Endothelial cell of umbilical vein (primary cell): Measurements from ENCODE around the gene RSPH1. TPM values are rescaled to one million over a fixed set of nuclear protein-coding genes. Genes with fewer than 3 reads are reported as not detected.

Source experiments
- BruUV-seq: library from RNA; stranded (reverse); fragments of 400-500 nt; replicated peaks from 2 replicates; lab custom pipeline; 2021; lab: Mats Ljungman, UMichigan
- CTCF ChIA-PET: fragments of 300-600, 350-600 bp; sonication (Branson Sonifier 250); formaldehyde crosslinking; loops from one replicate; lab custom pipeline; 2021; ENCODE audit warnings: antibody characterized with exemption, inconsistent platforms; lab: Charles Lee
- POLR2A ChIA-PET: fragments of 300-600, 350-600 bp; sonication (Branson Sonifier 250); formaldehyde crosslinking; loops from one replicate; lab custom pipeline; 2021; ENCODE audit warnings: antibody characterized with exemption, inconsistent platforms; lab: Charles Lee
- DNase-seq: peaks from one replicate; pipeline ENCODE4 v3.0.0-alpha.2; 2011; ENCODE audit warnings: low read depth, low spot score
- FAIRE-seq: peaks from 2 replicates; lab custom pipeline; 2011; peaks lifted over from hg19 to GRCh38; lab: Jason Lieb, UNC
- H2AFZ ChIP-seq: 2 replicates; pipeline ENCODE4 v1.6.0; 2012; ENCODE audit warnings: low read depth, low read length, control low read depth, inconsistent platforms
- H3K27ac ChIP-seq: 2 replicates; pipeline ENCODE4 v1.5.1; 2011; ENCODE audit warnings: low read depth, mild to moderate bottlenecking, control low read depth, low read length, moderate library complexity; ENCODE audit not compliant: insufficient read depth
- H3K27me3 ChIP-seq, 2 experiments: 2 replicates each; pipeline versions ENCODE4 v1.6.0 to v1.6.1; 2011; ENCODE audit warnings: low read length in 2 of 2, mixed read lengths in 1 of 2; ENCODE audit not compliant: control insufficient read depth in 2 of 2, insufficient read depth in 2 of 2
- H3K36me3 ChIP-seq, 2 experiments: 2 replicates in 1 of 2; 3 replicates in 1 of 2; pipeline ENCODE4 v1.5.1; 2011; ENCODE audit warnings: low read length in 2 of 2, mild to moderate bottlenecking in 1 of 2, moderate library complexity in 1 of 2; ENCODE audit not compliant: control insufficient read depth in 2 of 2, insufficient read depth in 2 of 2; ENCODE audit errors: extremely low read depth in 1 of 2
- H3K4me1 ChIP-seq: 3 replicates; pipeline ENCODE4 v1.5.1; 2011; ENCODE audit warnings: mild to moderate bottlenecking, low read length; ENCODE audit not compliant: control insufficient read depth, insufficient read depth; ENCODE audit errors: extremely low read depth
- H3K4me2 ChIP-seq: 2 replicates; pipeline ENCODE4 v1.6.1; 2011; ENCODE audit warnings: low read length, control low read depth, mixed read lengths; ENCODE audit not compliant: insufficient read depth
- H3K4me3 ChIP-seq, 3 experiments: fragments of 200-600 bp in 1 of 3; sonication (generic), shearing (Covaris generic) in 1 of 3; replicated peaks in 1 of 3; 2 replicates each; pipeline ENCODE4 v1.5.1; 2011 to 2016; ENCODE audit warnings: control low read depth in 3 of 3, low read length in 3 of 3, mild to moderate bottlenecking in 2 of 3, inconsistent platforms in 1 of 3, low read depth in 1 of 3, moderate library complexity in 1 of 3; ENCODE audit not compliant: insufficient read depth in 1 of 3
- H3K79me2 ChIP-seq: 2 replicates; pipeline ENCODE4 v1.6.0; 2012; ENCODE audit warnings: low read length, inconsistent platforms; ENCODE audit not compliant: control insufficient read depth, insufficient read depth
- H3K9ac ChIP-seq: replicated peaks from 2 replicates; pipeline ENCODE3; 2011; ENCODE audit warnings: low read length, control low read depth; ENCODE audit not compliant: insufficient read depth; ENCODE audit errors: extremely low read depth
- H3K9me1 ChIP-seq: replicated peaks from 3 replicates; pipeline ENCODE4 v1.6.0; 2011; ENCODE audit warnings: mild to moderate bottlenecking, low read length; ENCODE audit not compliant: control insufficient read depth, insufficient read depth; ENCODE audit errors: extremely low read depth
- H3K9me3 ChIP-seq: replicated peaks from 2 replicates; pipeline ENCODE4 v1.5.1; 2012; ENCODE audit warnings: low read length, inconsistent platforms; ENCODE audit not compliant: control insufficient read depth, insufficient read depth
- H4K20me1 ChIP-seq: replicated peaks from 2 replicates; pipeline ENCODE3; 2011; ENCODE audit warnings: mild to moderate bottlenecking, low read length; ENCODE audit not compliant: control insufficient read depth, insufficient read depth; ENCODE audit errors: extremely low read depth
- EZH2 ChIP-seq: IDR thresholded peaks from 2 replicates; pipeline ENCODE4 v1.6.1; 2012; ENCODE audit warnings: borderline replicate concordance, low read depth, mild to moderate bottlenecking, moderate library complexity, low read length, inconsistent platforms; ENCODE audit not compliant: severe bottlenecking
- FOS ChIP-seq: IDR thresholded peaks from 2 replicates; pipeline ENCODE4 v1.6.1; 2011; ENCODE audit warnings: mild to moderate bottlenecking, low read length, moderate library complexity, borderline replicate concordance; ENCODE audit not compliant: insufficient read depth
- GATA2 ChIP-seq: IDR thresholded peaks from 2 replicates; pipeline ENCODE4 v1.7.0; 2011; ENCODE audit warnings: low read depth, mild to moderate bottlenecking, moderate library complexity, mixed read lengths, low read length; ENCODE audit not compliant: insufficient read length, insufficient read depth
- JUN ChIP-seq: IDR thresholded peaks from 2 replicates; pipeline ENCODE4 v1.6.1; 2011; ENCODE audit warnings: borderline replicate concordance, low read depth; ENCODE audit not compliant: insufficient read length, insufficient read depth
- MYC ChIP-seq: IDR thresholded peaks from one replicate; pipeline ENCODE4 v1.6.1; 2011; ENCODE audit warnings: mild to moderate bottlenecking, low read depth, low read length
- POLR2A ChIP-seq: IDR thresholded peaks from 2 replicates; pipeline ENCODE4 v1.6.1; 2012; ENCODE audit warnings: low read depth, mild to moderate bottlenecking, control low read depth, low read length
- POLR2AphosphoS5 ChIP-seq: IDR thresholded peaks from 2 replicates; pipeline ENCODE4 v1.6.1; 2012; ENCODE audit warnings: low read depth, mild to moderate bottlenecking, control low read depth, low read length, moderate library complexity; ENCODE audit not compliant: insufficient read depth
- dilution Hi-C: fragments of 300-500 bp; cut with MboI; formaldehyde crosslinking; loops from one replicate; pipeline ENCODE4 v1.15.0; 2019; ENCODE audit warnings: low sequenced_read_pairs; ENCODE audit not compliant: extremely low pct_ligation_motif_present
- intact Hi-C: fragments of 100-400 bp; cut with micrococcal nuclease; formaldehyde crosslinking; loops from one replicate; pipeline ENCODE4 v1.10.0; 2022
- polyA plus RNA-seq, 4 experiments: library from polyadenylated mRNA; depleted of rRNA in 3 of 4; stranded (reverse) in 3 of 4; unstranded in 1 of 4; fragments of >200 nt; gene quantifications; 2 replicates each; pipeline versions ENCODE4 v1.2.1 to v1.2.3, GENCODE V29; 2011 to 2012; ENCODE audit warnings: missing spikeins in 1 of 4
- total RNA-seq: library from RNA; stranded (reverse); gene quantifications from 2 replicates; pipeline ENCODE4 v1.2.3, GENCODE V29; 2021

RSPH1 gene
- total and polyA plus RNA-seq, 2 donors (not counting 3 experiments of a cell fraction or from before 2014, with no cell fraction given) = 0.08 TPM; not detected in 1

DNA sequence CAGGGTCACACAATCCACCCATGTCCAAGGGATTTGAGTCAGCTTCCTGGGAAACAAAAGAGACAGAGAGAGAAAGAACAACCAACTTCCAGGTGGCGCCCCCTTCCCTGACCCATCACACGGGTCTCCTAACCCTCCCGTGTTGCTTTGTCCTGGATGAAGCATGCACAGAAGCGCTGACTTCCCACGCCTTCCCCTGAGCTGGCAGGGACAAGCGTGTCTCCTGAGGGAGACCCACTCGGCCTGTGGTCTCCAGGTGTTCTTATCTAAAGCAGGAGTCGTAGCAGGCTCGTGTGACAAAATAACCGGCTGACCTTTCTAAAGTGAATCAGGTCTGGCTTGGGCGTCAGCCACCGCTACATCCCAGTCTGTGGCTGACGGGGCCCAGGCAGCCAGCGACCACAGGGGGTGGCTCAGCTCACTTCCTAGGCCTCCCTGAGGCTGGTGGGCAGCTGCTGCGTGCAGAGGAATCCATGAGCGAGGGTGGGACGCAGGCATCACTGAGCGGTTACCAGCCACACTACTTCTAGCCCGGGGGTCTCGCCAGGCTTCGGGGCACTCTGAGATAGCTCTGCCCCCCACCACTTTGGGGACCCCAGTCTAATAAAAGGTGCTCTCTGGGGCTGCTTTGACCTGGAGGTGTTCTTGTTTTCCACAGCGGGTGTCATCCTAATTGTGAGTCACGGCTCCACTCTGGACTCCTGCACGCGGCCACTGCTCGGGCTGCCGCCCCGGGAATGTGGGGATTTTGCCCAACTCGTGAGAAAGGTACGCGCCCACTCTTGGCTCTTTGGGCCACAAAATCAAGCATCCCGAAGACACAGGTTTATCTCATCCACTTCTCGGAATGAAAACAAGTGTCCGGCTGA is 51.9 kb downstream of the RSPH1 start:
- dilution Hi-C loops = no loop called here
- TF ChIP-seq POLR2AphosphoS5 (no peak), FOS (no peak), GATA2 (no peak), EZH2 (no peak)
- Histone ChIP-seq H3K9ac (no peak overlapping the region), H4K20me1 (no peaks in the 10 kb centered on the region), H3K27ac (no peak overlapping the region), H2AFZ (no peak overlapping the region), H3K9me1 (no peaks in the 10 kb centered on the region), H3K4me3 (no peak overlapping the region), H3K4me2 (no peak overlapping the region), H3K9me3 (no peaks in the 10 kb centered on the region), H3K4me1 (no peaks in the 10 kb centered on the region), H3K36me3 (no peaks in the 10 kb centered on the region), H3K79me2 (no peaks in the 10 kb centered on the region), H3K27me3 (no peaks in the 10 kb centered on the region)
- FAIRE-seq = no peak
- ChIA-PET POLR2A (no interaction called here), CTCF (no interaction called here)
- no peak for DNase-seq
- no TSS peak for BruUV-seq
- intact Hi-C loops = no loop called here

DNA sequence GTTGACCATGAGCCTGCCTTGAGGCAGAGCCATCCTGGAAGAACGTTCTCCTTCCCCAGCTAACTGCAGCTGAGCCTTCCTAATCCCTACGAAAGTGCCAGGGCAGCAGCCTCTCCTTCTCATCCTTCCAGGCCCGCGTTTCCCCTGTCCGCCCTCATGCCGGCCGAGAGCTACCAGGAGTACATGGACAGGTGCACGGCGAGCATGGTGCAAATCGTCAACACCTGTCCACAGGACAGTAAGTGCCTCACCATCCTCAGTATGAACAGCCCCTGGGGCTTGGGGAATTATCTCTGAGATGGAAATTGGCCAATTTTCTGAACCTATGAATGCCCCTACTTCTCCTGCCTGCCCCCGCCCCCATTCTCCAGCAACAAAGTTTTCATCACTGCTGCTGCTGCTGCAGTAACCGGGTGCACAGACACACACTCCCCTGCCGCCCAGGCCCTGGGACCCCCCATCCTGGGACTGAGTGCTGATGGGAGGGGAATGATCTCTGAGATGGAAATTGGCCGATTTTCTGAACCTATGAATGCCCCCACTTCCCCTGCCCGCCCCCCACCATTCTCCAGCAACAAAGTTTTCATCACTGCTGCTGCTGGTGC is 52.7 kb downstream of the RSPH1 start:
- dilution Hi-C loops = no loop called here
- H3K4me3 ChIP-seq = no peak overlapping the region
- no peak overlapping the region for H3K9ac ChIP-seq
- H4K20me1 ChIP-seq = no peaks in the 10 kb centered on the region
- no peak for FAIRE-seq
- H3K9me1 ChIP-seq = no peaks in the 10 kb centered on the region
- no peaks in the 10 kb centered on the region for H3K79me2 ChIP-seq
- no peak for TF ChIP-seq MYC
- TF ChIP-seq POLR2AphosphoS5 = no peak
- TF ChIP-seq GATA2 = no peak
- TF ChIP-seq EZH2 = no peak
- TF ChIP-seq JUN = no peak
- no peak for TF ChIP-seq POLR2A
- H3K4me2 ChIP-seq = no peak overlapping the region
- no peak overlapping the region for H2AFZ ChIP-seq
- H3K4me1 ChIP-seq = no peaks in the 10 kb centered on the region
- H3K9me3 ChIP-seq = no peaks in the 10 kb centered on the region
- DNase-seq = no peak
- H3K27ac ChIP-seq = no peak overlapping the region
- no peaks in the 10 kb centered on the region for H3K27me3 ChIP-seq
- no TSS peak for BruUV-seq
- intact Hi-C loops = no loop called here
- ChIA-PET POLR2A (no interaction called here), CTCF (no interaction called here)
- H3K36me3 ChIP-seq = no peaks in the 10 kb centered on the region
